HS-5 (cell line): ENCODE data around the gene PURB.
"Not testable (repeated sequence)": the region's sequence is repeated elsewhere in the genome, so short reads cannot be mapped to it uniquely, and the experiment has no call there.

Experiments used
- DNase-seq: peaks from one replicate; pipeline ENCODE4 v3.0.0-alpha.2; 2012; ENCODE audit warnings: low read depth

Gene PURB

DNA sequence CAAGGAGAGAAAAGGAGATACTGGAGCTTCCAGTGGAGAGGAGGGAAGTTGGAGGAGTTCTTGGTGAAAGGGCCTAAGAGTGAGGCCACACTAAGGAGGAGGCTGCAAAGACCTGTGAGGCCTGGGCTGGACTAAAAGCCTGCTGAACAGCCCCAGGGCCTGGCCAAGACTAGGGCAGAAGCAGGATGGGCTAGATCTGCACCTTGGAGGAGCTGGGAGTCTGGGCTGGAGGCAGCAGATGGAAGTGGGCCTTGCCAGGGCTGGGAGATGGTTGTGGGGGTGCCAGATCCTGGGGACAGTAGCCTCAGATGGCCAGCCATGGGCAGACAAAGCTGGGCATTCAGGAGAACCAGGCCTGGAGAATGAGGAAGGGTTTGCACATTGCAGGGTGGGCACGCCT, 6.5 kb upstream of the PURB start:
- no peak for DNase-seq

- no peak for DNase-seq
These were observed 6.0 kb upstream of the PURB start for GRCh38 chr7:44891372-44891771.

DNA sequence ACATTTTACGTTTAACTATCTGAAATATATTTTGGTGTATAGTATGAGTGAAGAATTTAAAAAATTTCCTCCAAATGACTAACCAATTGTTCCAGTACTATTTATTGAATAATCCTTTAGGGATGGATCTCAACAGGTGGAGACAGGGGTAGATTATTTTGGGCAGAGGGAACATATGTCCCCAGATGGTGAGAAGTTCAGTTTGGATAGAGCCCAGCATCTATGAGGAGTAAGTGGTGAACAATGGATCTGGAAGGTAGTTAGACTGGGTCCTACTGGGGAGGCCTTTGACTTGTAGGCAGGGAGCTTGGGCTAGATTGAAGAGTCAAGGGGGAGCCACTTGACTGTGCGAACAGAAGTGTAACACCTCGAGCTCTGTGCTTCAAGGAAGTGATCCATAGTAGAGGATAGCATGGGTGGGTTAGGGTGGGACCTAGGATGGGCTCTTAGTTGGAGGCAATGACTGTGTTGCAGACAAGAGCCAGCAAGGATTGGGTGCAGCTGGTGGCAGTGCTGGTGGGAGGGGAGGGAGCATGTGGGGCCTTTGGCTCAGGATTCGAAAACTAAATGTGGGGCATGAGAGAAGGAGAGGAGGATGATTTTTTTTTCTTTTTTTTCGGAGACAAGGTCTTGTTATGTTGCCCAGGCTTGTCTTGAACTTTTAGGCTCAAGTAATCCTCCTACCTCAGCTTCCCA, 3.9 kb upstream of the PURB start:
- no peak for DNase-seq

- DNase-seq: no peak
These were observed 2.0 kb upstream of the PURB start for GRCh38 chr7:44887293-44887692.

- DNase-seq: no peak
These were observed 523 bp downstream of the PURB start for GRCh38 chr7:44884621-44885393.

DNA sequence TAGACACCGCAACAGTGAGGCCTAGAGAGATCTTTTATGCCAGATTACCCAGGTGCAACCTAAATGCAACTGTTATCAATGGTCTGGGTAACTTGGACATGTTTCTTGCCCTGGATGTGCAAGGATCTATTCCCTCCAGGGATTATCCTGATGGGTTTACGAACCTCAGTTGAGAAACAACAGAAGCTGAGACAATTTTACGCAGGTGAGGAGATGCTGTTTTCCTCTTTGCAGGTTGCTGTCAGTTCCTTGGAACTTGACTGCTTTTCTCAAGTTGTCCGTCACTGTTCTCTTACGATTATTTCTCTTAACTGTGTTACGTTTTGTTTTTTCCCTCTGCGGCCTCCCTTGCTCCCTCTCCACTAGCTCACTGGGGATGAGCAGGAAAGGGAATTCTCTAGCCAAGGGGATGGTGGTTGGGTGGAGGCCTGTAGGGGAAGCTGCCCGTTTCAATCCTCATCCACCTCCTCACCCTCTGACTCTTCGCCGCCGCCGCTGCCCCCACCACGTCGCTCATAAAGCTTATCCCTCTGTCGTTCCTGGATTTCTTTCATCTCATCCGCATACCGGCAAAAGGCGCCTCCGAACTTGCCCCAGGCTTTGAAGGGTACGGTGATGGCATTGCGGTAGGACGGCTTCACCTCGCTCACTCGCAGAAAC, 1.2 kb downstream of the PURB start:
- DNase-seq: no peak

DNA sequence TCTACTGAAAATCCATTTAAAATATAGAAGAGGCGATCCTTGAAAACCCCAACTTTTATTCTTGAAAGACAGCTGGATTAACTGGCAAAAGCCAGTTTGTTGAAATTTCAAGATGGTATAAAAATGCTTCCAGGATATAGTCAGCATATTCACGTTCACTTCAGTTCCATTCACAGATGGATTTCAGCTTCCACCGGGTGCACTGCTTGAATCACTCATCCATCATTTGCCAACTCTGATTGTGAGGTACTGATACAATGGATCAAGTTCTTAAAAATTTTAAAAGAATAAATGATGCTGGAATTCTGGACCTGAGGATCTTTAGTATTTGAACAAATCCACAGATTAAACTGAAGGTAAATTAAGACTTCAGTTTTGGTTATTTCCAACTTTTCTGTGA, 2.4 kb downstream of the PURB start:
- no peak for DNase-seq

- DNase-seq: peak; percentile 88
These were observed 3.7 kb downstream of the PURB start for GRCh38 chr7:44881610-44882009.

DNA sequence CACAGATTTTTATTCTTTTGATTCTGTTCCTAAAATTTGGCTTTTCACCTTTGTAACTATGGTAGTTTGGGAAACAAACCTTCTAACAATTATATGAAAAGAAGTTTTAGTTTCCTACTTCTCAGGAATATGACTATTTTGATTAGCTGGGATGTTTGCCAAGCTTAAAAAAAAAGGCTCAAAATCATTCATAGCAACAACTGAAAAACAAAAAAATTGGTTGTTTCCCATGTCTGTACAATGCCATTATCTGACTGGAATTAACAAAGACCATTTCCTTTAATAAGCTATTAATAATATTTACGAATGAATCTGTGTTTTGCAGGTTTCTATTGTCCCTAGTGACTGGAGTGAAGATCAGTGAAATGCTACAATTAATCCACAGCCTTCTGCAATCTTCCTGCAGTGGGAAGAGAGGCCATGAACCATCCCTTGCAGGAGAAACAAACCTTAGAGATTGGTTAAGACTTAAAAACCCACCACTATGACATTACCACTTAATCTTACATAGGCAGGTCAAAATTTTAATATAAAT, 4.2 kb downstream of the PURB start:
- no peak for DNase-seq

DNA sequence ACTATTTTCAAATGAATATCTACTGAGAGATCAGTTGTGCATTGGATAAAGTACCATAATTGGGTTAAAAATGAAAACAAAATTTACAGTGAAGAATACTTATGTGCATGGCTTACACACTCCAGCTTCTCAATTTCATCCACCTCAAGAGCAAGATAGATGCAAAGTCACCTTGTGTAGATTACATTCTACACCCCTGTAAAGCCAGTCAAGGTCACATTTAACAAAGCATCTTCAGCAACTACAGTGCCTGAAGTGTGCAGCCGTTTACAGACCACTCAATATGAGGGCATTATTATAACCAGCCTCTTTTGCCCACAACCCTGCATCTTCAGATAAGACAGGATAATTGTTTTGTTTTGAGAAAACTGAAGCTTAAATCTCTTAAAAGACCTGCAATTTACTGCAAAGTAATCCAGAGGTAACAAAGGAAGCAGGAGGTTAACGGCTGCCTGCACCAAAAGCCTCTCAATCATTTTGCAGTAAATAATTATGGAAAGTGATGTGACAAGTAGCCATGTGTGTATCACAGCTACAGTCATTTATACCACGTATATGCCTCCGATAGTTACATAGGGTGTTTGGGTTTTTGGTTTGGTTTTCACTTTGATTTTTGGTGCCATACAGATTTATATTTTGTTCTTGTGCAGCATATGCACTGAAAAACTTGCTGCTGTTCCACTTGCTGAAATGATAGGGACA, 4.9 kb downstream of the PURB start:
- no peak for DNase-seq

GRCh38 chr7:44876393-44876792, 8.9 kb downstream of the PURB start:
- no peak for DNase-seq

GRCh38 chr7:44875241-44875640, 10.1 kb downstream of the PURB start:
- no peak for DNase-seq

- DNase-seq: no peak
These were observed 12.5 kb downstream of the PURB start for GRCh38 chr7:44872787-44873186.

- DNase-seq: not testable (repeated sequence)
These were observed 13.4 kb downstream of the PURB start for GRCh38 chr7:44871918-44872317.

GRCh38 chr7:44870780-44871179, 14.6 kb downstream of the PURB start:
- not testable (repeated sequence) for DNase-seq

- DNase-seq: not testable (repeated sequence)
These were observed 15.0 kb downstream of the PURB start for GRCh38 chr7:44870336-44870735.

DNA sequence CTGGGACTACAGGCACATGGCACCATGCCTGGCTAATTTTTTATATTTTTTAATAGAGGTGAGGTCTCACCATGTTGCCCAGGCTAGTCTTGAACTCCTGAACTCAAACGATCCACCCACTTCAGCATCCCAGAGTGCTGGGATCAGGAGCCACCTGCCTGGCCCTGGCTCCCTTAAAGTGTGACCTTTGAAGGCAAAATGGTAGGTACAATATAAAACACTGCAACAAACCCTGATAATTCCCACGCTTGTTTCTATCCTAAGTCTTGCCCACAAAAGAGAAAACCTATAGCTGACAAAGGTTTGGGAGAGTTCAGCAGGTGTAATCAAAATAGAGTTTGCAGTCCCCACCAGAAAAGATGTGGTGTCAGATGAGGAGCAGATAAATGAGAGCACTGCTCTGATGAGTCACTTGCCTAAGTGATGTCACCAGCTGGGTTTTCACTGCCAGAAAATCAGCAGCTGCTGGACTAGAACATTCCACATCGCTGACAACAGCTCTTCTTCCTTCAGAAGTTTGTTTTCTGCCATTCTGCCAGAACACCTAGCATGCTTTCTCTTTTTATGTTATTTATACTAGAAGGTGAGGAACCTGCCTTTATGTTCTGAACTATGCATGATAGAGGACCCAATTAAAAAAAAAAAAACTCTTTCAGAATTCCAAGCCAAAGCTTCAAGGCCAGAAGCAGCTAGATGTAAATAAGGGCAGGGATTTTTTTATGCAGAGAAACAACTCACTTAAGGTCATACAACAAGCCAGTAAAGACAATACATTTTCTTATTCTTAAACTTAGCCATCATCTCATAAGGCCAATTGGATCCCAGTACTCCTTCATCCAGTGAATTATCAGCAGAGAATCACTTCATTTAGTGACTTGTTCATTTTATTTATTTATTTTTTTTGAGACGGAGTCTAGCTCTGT, 18.0 kb downstream of the PURB start:
- DNase-seq: peak; percentile 76

DNA sequence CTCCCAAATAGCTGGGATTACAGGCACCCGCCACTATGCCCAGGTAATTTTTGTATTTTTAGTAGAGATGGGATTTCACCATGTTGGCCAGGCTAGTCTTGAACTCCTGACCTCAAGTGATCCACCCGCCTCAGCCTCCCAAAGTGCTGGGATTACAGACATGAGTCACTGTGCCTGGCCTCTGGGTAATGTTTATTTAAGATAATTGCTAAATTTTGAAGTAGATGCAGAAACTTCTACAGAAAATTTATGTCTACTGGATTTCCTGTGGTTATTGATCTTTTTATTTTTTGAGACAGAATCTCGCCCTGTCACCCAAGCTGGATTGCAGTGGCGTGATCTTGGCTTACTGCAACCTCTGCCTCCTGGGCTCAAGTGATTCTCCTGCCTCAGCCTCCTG, 23.4 kb downstream of the PURB start:
- DNase-seq: not testable (repeated sequence)

- DNase-seq: no peak
These were observed 27.2 kb downstream of the PURB start for GRCh38 chr7:44858161-44858560.

DNA sequence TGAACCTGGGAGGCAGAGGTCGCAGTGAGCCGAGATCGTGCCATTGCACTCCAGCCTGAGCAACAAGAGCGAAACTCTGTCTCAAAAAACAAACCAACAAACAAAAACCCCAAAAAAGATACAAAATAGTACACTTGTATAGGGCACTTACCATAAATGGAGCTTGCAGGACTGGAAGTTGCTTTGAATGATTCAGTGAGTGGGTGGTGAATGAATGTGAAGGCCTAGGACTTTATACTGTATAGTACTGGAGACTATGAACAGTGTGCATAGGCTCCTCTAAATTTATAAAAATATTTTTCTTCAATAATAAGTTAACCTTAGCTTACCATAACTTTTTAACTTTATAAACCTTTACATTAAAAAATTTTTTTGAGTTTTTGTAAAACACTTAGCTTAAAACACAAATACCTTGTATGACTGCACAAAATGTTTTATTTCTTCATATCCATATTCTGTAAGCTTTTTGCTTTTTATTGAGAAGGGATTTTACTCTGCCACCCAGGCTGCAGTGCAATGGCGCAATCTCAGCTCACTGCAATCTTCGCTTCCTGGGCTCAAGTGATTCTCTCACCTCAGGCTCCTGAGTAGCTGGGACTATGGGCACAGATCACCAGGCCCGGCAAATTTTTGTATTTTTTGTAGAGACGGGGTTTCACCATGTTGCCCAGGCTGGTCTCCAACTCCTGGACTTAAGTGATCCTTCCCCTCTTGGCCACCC, 30.5 kb downstream of the PURB start:
- DNase-seq: no peak
